Kidney epithelial cell (primary cell): ENCODE data around the gene TCF7L2. TPM values are rescaled to one million over a fixed set of nuclear protein-coding genes. Genes with fewer than 3 reads are reported as not detected.

ENCODE experiments used
- DNase-seq: peaks from one replicate; pipeline ENCODE4 v3.0.0-alpha.2; 2010; ENCODE audit warnings: low read depth
- H3K27me3 ChIP-seq: 2 replicates; pipeline ENCODE4 v1.6.0; 2011; ENCODE audit warnings: low read length; ENCODE audit not compliant: control insufficient read depth, insufficient read depth
- H3K36me3 ChIP-seq: 2 replicates; pipeline ENCODE4 v1.5.1; 2011; ENCODE audit warnings: low read length; ENCODE audit not compliant: control insufficient read depth, insufficient read depth
- H3K4me3 ChIP-seq: 2 replicates; pipeline ENCODE4 v1.5.1; 2011; ENCODE audit warnings: low read depth, mild to moderate bottlenecking, control low read depth, low read length
- total RNA-seq: library from RNA; depleted of rRNA; stranded (reverse); fragments of >200 nt; gene quantifications from 2 replicates; pipeline ENCODE4 v1.2.3, GENCODE V29; 2015
- TF ChIP-seq, protein P1 (sequence below): IDR thresholded peaks from 2 replicates; pipeline ENCODE4 v1.5.1; 2011; ENCODE audit warnings: mild to moderate bottlenecking, moderate library complexity, low read length, control low read depth, inconsistent platforms; ENCODE audit not compliant: insufficient read depth, poor library complexity, severe bottlenecking

TCF7L2 gene
- total RNA-seq, 1 donor from 2014 or later, result 3.4 TPM

- TF ChIP-seq, protein P1, sequence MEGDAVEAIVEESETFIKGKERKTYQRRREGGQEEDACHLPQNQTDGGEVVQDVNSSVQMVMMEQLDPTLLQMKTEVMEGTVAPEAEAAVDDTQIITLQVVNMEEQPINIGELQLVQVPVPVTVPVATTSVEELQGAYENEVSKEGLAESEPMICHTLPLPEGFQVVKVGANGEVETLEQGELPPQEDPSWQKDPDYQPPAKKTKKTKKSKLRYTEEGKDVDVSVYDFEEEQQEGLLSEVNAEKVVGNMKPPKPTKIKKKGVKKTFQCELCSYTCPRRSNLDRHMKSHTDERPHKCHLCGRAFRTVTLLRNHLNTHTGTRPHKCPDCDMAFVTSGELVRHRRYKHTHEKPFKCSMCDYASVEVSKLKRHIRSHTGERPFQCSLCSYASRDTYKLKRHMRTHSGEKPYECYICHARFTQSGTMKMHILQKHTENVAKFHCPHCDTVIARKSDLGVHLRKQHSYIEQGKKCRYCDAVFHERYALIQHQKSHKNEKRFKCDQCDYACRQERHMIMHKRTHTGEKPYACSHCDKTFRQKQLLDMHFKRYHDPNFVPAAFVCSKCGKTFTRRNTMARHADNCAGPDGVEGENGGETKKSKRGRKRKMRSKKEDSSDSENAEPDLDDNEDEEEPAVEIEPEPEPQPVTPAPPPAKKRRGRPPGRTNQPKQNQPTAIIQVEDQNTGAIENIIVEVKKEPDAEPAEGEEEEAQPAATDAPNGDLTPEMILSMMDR, result peak; percentile 11
- H3K36me3 ChIP-seq, result no peaks in the 10 kb centered on the region
- H3K4me3 ChIP-seq, result peak overlapping the region; percentile 32
- no peaks in the 10 kb centered on the region for H3K27me3 ChIP-seq
- DNase-seq, result no peak
These were observed 176.5 kb downstream of the TCF7L2 start for GRCh38 chr10:113126229-113127201.

DNA sequence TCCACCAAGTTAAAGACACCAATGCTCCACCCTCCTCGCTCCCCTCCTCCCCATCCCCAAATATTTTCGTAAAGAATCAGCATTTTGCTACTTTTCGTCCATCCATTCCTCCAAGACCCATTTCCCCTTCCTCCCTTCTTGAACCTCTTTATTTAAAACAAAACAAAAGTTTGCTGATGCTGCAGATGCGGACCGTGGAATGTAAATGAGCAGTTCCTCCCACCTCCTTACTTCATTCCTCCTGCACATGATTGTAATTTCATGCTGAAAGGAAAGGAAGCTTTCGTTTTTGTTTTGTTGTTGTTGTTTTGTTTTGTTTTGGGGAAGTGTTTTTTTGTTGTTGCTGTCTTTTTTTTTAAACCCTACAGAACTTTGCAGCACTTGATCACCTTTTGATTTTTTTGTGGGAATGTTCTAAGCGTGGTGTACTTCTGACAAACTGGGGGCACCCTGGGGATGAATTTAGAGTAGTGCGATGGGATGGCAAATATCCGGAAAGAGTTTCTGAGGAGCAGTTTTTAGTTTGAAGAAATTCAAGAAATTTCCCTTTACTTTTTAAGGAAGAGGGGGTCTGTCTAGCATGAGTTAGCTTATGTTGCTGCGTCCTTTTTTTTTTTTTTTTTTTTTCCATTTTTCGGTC, 177.3 kb downstream of the TCF7L2 start:
- H3K36me3 ChIP-seq, result no peaks in the 10 kb centered on the region
- H3K4me3 ChIP-seq, result no peak overlapping the region
- TF ChIP-seq, protein P1, result no peak
- no peak for DNase-seq
- H3K27me3 ChIP-seq, result no peaks in the 10 kb centered on the region

- no peak for DNase-seq
- Histone ChIP-seq H3K27me3 (no peaks in the 10 kb centered on the region), H3K36me3 (no peaks in the 10 kb centered on the region), H3K4me3 (no peak overlapping the region)
- TF ChIP-seq, protein P1, result no peak
These were observed 177.8 kb downstream of the TCF7L2 start for GRCh38 chr10:113127901-113128283.

DNA sequence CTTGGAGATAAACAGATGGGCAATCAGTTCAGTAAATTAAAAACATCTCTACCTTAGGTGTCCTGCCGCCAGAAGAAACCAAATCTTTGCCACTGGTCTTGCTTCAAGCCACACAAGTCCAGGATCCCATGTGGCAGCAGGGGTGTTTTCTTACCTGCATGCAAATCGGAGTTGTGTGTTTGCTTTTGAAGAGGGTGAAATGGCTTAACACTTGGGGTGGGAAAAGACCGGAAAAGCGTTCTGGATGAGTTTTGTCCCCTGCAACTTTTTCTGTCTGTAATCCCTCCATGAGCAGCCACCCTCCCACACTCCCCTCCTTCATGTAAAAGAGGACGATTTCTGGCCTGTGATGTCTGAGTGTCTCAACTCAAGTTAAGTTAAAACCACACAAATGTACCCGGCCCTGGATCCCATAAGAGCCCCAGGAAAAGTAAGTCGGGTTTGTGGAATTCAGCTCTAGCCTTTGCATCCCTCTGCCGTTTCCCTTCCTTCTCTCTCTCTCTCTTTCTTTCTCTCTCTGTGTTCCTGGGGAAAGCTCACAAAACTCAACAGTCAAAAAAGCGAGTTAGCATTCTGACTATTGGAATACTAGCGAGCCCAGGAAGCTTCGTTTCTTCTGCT, 178.5 kb downstream of the TCF7L2 start:
- Histone ChIP-seq H3K27me3 (no peaks in the 10 kb centered on the region), H3K4me3 (no peak overlapping the region), H3K36me3 (no peaks in the 10 kb centered on the region)
- TF ChIP-seq, protein P1, result no peak
- no peak for DNase-seq

DNA sequence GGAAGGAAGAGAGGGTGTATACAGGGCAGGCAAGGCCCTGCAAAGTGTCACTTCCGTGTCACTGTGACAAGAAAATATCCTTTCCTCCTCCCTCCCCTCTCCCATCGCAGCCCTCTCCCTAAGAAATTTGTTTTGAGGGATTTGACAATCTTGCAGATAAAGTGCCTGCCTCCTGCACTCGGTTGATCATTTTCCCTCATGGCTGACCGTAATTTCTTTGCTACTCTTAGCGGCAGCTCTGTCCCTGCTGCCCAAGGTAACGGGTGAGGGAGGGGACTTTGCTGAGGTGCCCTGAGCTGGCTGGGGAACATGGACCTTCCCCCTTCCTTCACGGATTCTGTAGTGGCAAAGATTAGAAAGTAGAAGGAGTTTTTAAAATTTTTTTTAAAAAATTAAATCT, 179.1 kb downstream of the TCF7L2 start:
- no peak for DNase-seq
- Histone ChIP-seq H3K36me3 (no peaks in the 10 kb centered on the region), H3K27me3 (no peaks in the 10 kb centered on the region), H3K4me3 (no peak overlapping the region)
- TF ChIP-seq, protein P1, result no peak
